Thyroid gland (tissue), 4 donors: ENCODE measurements around the gene SLC9B1. TPM values are rescaled to one million over a fixed set of nuclear protein-coding genes. Genes with fewer than 3 reads are reported as not detected.

Source experiments
- DNase-seq, 2 donors: peaks; one replicate each; pipeline ENCODE4 v3.0.0-alpha.2; 2019
- H3K27ac ChIP-seq, 3 donors: fragments of 200-600 bp; sonication (generic); 1 replicate in 2 of 3; 2 replicates in 1 of 3; pipeline ENCODE4 v1.5.1; 2016 to 2019; ENCODE audit warnings: mild to moderate bottlenecking in 1 of 3, moderate library complexity in 1 of 3
- H3K27me3 ChIP-seq: fragments of 200-600 bp; sonication (generic); one replicate; pipeline ENCODE4 v1.5.1; 2019
- H3K36me3 ChIP-seq, 2 donors: fragments of 200-600 bp; sonication (generic); one replicate each; pipeline ENCODE4 v1.5.1; 2016 to 2019
- H3K4me1 ChIP-seq, 2 donors: fragments of 200-600 bp; sonication (generic); one replicate each; pipeline ENCODE4 v1.5.1; 2017 to 2019
- H3K4me3 ChIP-seq, 3 donors: fragments of 200-600 bp; sonication (generic); replicated peaks in 1 of 3; 1 replicate in 2 of 3; 2 replicates in 1 of 3; pipeline ENCODE4 v1.5.1; 2016; ENCODE audit warnings: mild to moderate bottlenecking in 1 of 3
- H3K9me3 ChIP-seq: fragments of 200-600 bp; sonication (generic); one replicate; pipeline ENCODE4 v1.5.1; 2017
- CTCF ChIP-seq, 6 experiments: fragments of 200-600 bp in 3 of 6; fragments of 450-650 bp in 3 of 6; sonication (generic) in 3 of 6; IDR thresholded peaks; one replicate each; pipeline ENCODE4 v1.5.1; 2016 to 2019; ENCODE audit warnings: antibody characterized with exemption in 6 of 6, mild to moderate bottlenecking in 2 of 6, inconsistent platforms in 1 of 6, moderate library complexity in 1 of 6
- POLR2A ChIP-seq, 2 donors: fragments of 450-650 bp; IDR thresholded peaks; one replicate each; pipeline ENCODE4 v1.6.1; 2017; ENCODE audit warnings: antibody characterized with exemption in 2 of 2, mild to moderate bottlenecking in 2 of 2, moderate library complexity in 1 of 2
- WGBS, 2 donors: methylation state at CpG; one replicate each; pipeline ENCODE4 v1.1.5; 2017; 5-methylcytosine and 5-hydroxymethylcytosine counted together
- intact Hi-C: fragments of 100-400 bp; cut with DNase I; formaldehyde crosslinking; loops from one replicate; pipeline ENCODE4 v1.15.1; 2023
- total RNA-seq, 4 donors: library from RNA; depleted of rRNA; stranded (reverse); fragments of >200 nt; gene quantifications; one replicate each; pipeline ENCODE4 v1.2.3, GENCODE V29; 2016

The SLC9B1 gene
- total RNA-seq, 4 donors from 2014 or later = 0.45 to 1.2 (median 0.79) TPM

- no peaks in the 10 kb centered on the region for H3K36me3 ChIP-seq
- TF ChIP-seq CTCF (IDR thresholded peaks at IDR 0.05) (no peak), POLR2A (IDR thresholded peaks at IDR 0.05) (no peak)
- H3K27ac ChIP-seq = no peak overlapping the region
- H3K9me3 ChIP-seq = no peaks in the 10 kb centered on the region
- intact Hi-C loops = no loop called here
- no peaks in the 10 kb centered on the region for H3K27me3 ChIP-seq
- peaks cover 0 to 4% of the 10 kb centered on the region in 2 donors for H3K4me1 ChIP-seq
- H3K4me3 ChIP-seq = no peak overlapping the region
- DNase-seq = no peak
- 92 to 97% methylated on average over 1 of the region's 1 CpG for WGBS, 2 donors
Measured at GRCh38 chr4:102862747-102863146, 156.8 kb downstream of the SLC9B1 start.

- Histone ChIP-seq H3K27ac (no peak overlapping the region), H3K4me3 (no peak overlapping the region), H3K4me1 (no peaks in the 10 kb centered on the region), H3K27me3 (no peaks in the 10 kb centered on the region), H3K36me3 (no peaks in the 10 kb centered on the region), H3K9me3 (no peaks in the 10 kb centered on the region)
- TF ChIP-seq POLR2A (IDR thresholded peaks at IDR 0.05) = no peak
- no peak for TF ChIP-seq CTCF (IDR thresholded peaks at IDR 0.05)
- no peak for DNase-seq
- intact Hi-C loops = no loop called here
- 90 to 93% methylated on average over 1 of the region's 1 CpG for WGBS, 2 donors
Measured at GRCh38 chr4:102862016-102862415, 157.5 kb downstream of the SLC9B1 start.

- DNase-seq = no peak
- intact Hi-C loops = no loop called here
- no peaks in the 10 kb centered on the region for H3K36me3 ChIP-seq
- no peaks in the 10 kb centered on the region for H3K4me1 ChIP-seq
- H3K27ac ChIP-seq = no peak overlapping the region
- H3K27me3 ChIP-seq = no peaks in the 10 kb centered on the region
- no peak overlapping the region for H3K4me3 ChIP-seq
- WGBS, 2 donors = 90 to 96% methylated on average over 2 of the region's 2 CpGs
- no peaks in the 10 kb centered on the region for H3K9me3 ChIP-seq
- TF ChIP-seq CTCF (IDR thresholded peaks at IDR 0.05) = no peak
- no peak for TF ChIP-seq POLR2A (IDR thresholded peaks at IDR 0.05)
Measured at GRCh38 chr4:102860611-102861324, 158.7 kb downstream of the SLC9B1 start.

GRCh38 chr4:102858828-102859464 is 160.6 kb downstream of the SLC9B1 start:
- Histone ChIP-seq H3K9me3 (no peaks in the 10 kb centered on the region), H3K4me3 (no peak overlapping the region), H3K27ac (no peak overlapping the region), H3K27me3 (no peaks in the 10 kb centered on the region), H3K4me1 (no peaks in the 10 kb centered on the region), H3K36me3 (no peaks in the 10 kb centered on the region)
- TF ChIP-seq CTCF (IDR thresholded peaks at IDR 0.05) (no peak), POLR2A (IDR thresholded peaks at IDR 0.05) (no peak)
- intact Hi-C loops = no loop called here
- no peak for DNase-seq
- 88 to 94% methylated on average over 2 of the region's 2 CpGs for WGBS, 2 donors

Other genes starting within 250 kb of the SLC9B1 start
- 100 to 1,000 TPM; 379 to 633 (median 495) TPM for gene UBE2D3, start 192.2 kb downstream of the SLC9B1 start, total RNA-seq
- 10 to 100 TPM; 29.3 to 37.0 (median 33.7) TPM for gene CISD2, start 150.7 kb downstream of the SLC9B1 start, total RNA-seq
- 1 to 10 TPM; 3.9 to 9.5 (median 7.1) TPM for gene SLC9B2, start 57.1 kb upstream of the SLC9B1 start, total RNA-seq
- gene BDH2, start 80.1 kb upstream of the SLC9B1 start, total RNA-seq = 100 to 1,000 TPM; 113 to 131 (median 128) TPM
- under 1 TPM; 0.38 to 0.78 (median 0.53) TPM for gene CENPE, start 178.6 kb upstream of the SLC9B1 start, total RNA-seq